OCI-LY7 (cell line): Measurements from ENCODE around the gene LRP1B. TPM values are rescaled to one million over a fixed set of nuclear protein-coding genes. Genes with fewer than 3 reads are reported as not detected.

Source experiments
- BruUV-seq: library from RNA; stranded (reverse); fragments of 400-500 nt; replicated peaks from 2 replicates; lab custom pipeline; 2021; lab: Mats Ljungman, UMichigan
- CTCF ChIA-PET: fragments of 300-600 bp; sonication (Branson Sonifier 250); formaldehyde crosslinking; loops from one replicate; lab custom pipeline; 2022; ENCODE audit warnings: antibody characterized with exemption; ENCODE audit not compliant: unreplicated experiment; lab: Charles Lee
- POLR2A ChIA-PET: fragments of 300-600 bp; sonication (Branson Sonifier 250); formaldehyde crosslinking; loops from one replicate; lab custom pipeline; 2022; ENCODE audit warnings: antibody characterized with exemption; lab: Charles Lee
- DNase-seq: peaks from one replicate; pipeline ENCODE4 v3.0.0-alpha.2; 2015; ENCODE audit warnings: low spot score
- H2AFZ ChIP-seq: fragments of 200-600 bp; sonication (generic), shearing (Covaris generic); 2 replicates; pipeline ENCODE4 v1.6.1; 2014; ENCODE audit warnings: mild to moderate bottlenecking, antibody characterized with exemption, low read length, moderate library complexity
- H3K27ac ChIP-seq: fragments of 200-600 bp; sonication (generic); 2 replicates; pipeline ENCODE4 v1.5.1; 2014; ENCODE audit warnings: mixed run types, low read depth, mild to moderate bottlenecking, moderate library complexity, low read length, inconsistent platforms; ENCODE audit not compliant: poor library complexity, severe bottlenecking
- H3K36me3 ChIP-seq: fragments of 200-600 bp; sonication (generic); 2 replicates; pipeline ENCODE4 v1.6.1; 2014; ENCODE audit warnings: mild to moderate bottlenecking, antibody characterized with exemption, low read length, moderate library complexity, mixed read lengths; ENCODE audit not compliant: insufficient read depth
- H3K4me1 ChIP-seq: fragments of 200-600 bp; sonication (generic); 2 replicates; pipeline ENCODE4 v1.5.1; 2014; ENCODE audit warnings: mild to moderate bottlenecking, low read length; ENCODE audit not compliant: insufficient read depth, poor library complexity, severe bottlenecking
- H3K4me2 ChIP-seq: fragments of 200-600 bp; sonication (generic); 2 replicates; pipeline ENCODE4 v1.6.1; 2014; ENCODE audit warnings: mild to moderate bottlenecking, low read length
- H3K4me3 ChIP-seq: fragments of 200-600 bp; sonication (generic); 2 replicates; pipeline ENCODE4 v1.5.1; 2014; ENCODE audit warnings: mild to moderate bottlenecking, low read depth, low read length; ENCODE audit not compliant: poor library complexity, severe bottlenecking
- H3K79me2 ChIP-seq: fragments of 200-600 bp; sonication (generic); 2 replicates; pipeline ENCODE4 v1.6.1; 2016; ENCODE audit warnings: low read depth, mild to moderate bottlenecking, low read length, moderate library complexity, mixed read lengths; ENCODE audit not compliant: insufficient read depth
- H3K9me2 ChIP-seq: fragments of 200-600 bp; sonication (generic); 2 replicates; pipeline ENCODE4 v1.6.1; 2016; ENCODE audit warnings: mild to moderate bottlenecking, low read length, mixed read lengths; ENCODE audit not compliant: insufficient read depth
- H3K9me3 ChIP-seq: fragments of 200-600 bp; sonication (generic); 2 replicates; pipeline ENCODE4 v1.6.1; 2014; ENCODE audit warnings: mild to moderate bottlenecking, mixed run types, low read length, mixed read lengths
- H4K20me1 ChIP-seq: fragments of 200-600 bp; sonication (generic); 2 replicates; pipeline ENCODE4 v1.6.1; 2014; ENCODE audit warnings: mild to moderate bottlenecking, antibody characterized with exemption, low read length, moderate library complexity, mixed read lengths; ENCODE audit not compliant: insufficient read depth
- CTCF ChIP-seq: fragments of 200-600 bp; sonication (generic); conservative IDR thresholded peaks from 2 replicates; pipeline ENCODE4 v1.5.1; 2014; ENCODE audit warnings: mild to moderate bottlenecking, antibody characterized with exemption, low read length, moderate library complexity, mixed read lengths
- EZH2phosphoT487 ChIP-seq: fragments of 200-600 bp; sonication (generic); IDR thresholded peaks from 2 replicates; pipeline ENCODE4 v1.6.1; 2018; ENCODE audit warnings: low read depth, borderline replicate concordance, mild to moderate bottlenecking, mixed run types, antibody characterized with exemption, low read length, moderate library complexity, mixed read lengths
- intact Hi-C: fragments of 100-400 bp; cut with micrococcal nuclease; formaldehyde crosslinking; loops from one replicate; pipeline ENCODE4 v1.10.0; 2022; ENCODE audit not compliant: unreplicated experiment
- total RNA-seq, 2 experiments: library from RNA; depleted of rRNA in 1 of 2; stranded (reverse); fragments of >200 nt in 1 of 2; shearing (Covaris generic) in 1 of 2; gene quantifications; 2 replicates each; pipeline ENCODE4 v1.2.3, GENCODE V29; 2014 to 2022

The LRP1B gene
- total RNA-seq, 2 experiments from 2014 or later: not detected

- Histone ChIP-seq H3K4me1 (no peaks in the 10 kb centered on the region), H3K9me2 (no peaks in the 10 kb centered on the region), H3K36me3 (no peaks in the 10 kb centered on the region), H4K20me1 (no peaks in the 10 kb centered on the region), H3K27ac (no peak overlapping the region), H3K79me2 (no peaks in the 10 kb centered on the region), H2AFZ (no peak overlapping the region), H3K9me3 (no peaks in the 10 kb centered on the region), H3K4me3 (no peak overlapping the region), H3K4me2 (no peak overlapping the region)
- BruUV-seq: no TSS peak
- CTCF ChIA-PET: no interaction called here
- POLR2A ChIA-PET: no interaction called here
- intact Hi-C loops: no loop called here
- TF ChIP-seq CTCF (no peak), EZH2phosphoT487 (no peak)
- no peak for DNase-seq
Measured at GRCh38 chr2:141498561-141498960, 632.3 kb downstream of the LRP1B start.

GRCh38 chr2:141497272-141497671, 633.5 kb downstream of the LRP1B start:
- Histone ChIP-seq H3K27ac (no peak overlapping the region), H3K79me2 (no peaks in the 10 kb centered on the region), H3K4me3 (no peak overlapping the region), H3K9me2 (no peaks in the 10 kb centered on the region), H3K4me1 (no peaks in the 10 kb centered on the region), H3K36me3 (no peaks in the 10 kb centered on the region), H2AFZ (no peak overlapping the region), H4K20me1 (no peaks in the 10 kb centered on the region), H3K9me3 (no peaks in the 10 kb centered on the region), H3K4me2 (no peak overlapping the region)
- intact Hi-C loops: no loop called here
- TF ChIP-seq EZH2phosphoT487 (no peak), CTCF (no peak)
- ChIA-PET CTCF (no interaction called here), POLR2A (no interaction called here)
- DNase-seq: no peak
- no TSS peak for BruUV-seq

GRCh38 chr2:141496810-141497209, 634.0 kb downstream of the LRP1B start:
- CTCF ChIA-PET: no interaction called here
- no peaks in the 10 kb centered on the region for H3K9me2 ChIP-seq
- H3K9me3 ChIP-seq: no peaks in the 10 kb centered on the region
- no peak for TF ChIP-seq CTCF
- no peak for TF ChIP-seq EZH2phosphoT487
- no peaks in the 10 kb centered on the region for H3K79me2 ChIP-seq
- DNase-seq: no peak
- H3K4me3 ChIP-seq: no peak overlapping the region
- H3K4me2 ChIP-seq: no peak overlapping the region
- BruUV-seq: no TSS peak
- intact Hi-C loops: no loop called here
- no peak overlapping the region for H3K27ac ChIP-seq
- no peaks in the 10 kb centered on the region for H3K4me1 ChIP-seq
- H2AFZ ChIP-seq: no peak overlapping the region
- no peaks in the 10 kb centered on the region for H4K20me1 ChIP-seq
- POLR2A ChIA-PET: no interaction called here
- H3K36me3 ChIP-seq: no peaks in the 10 kb centered on the region
